ENCODE measurements around the gene ADO. TPM values are rescaled to one million over a fixed set of nuclear protein-coding genes. Genes with fewer than 3 reads are reported as not detected.

ADO gene
- total RNA-seq, 1 experiment from 2014 or later = 26.2 TPM

- no peaks in the 10 kb centered on the region for H3K4me1 ChIP-seq (ENCODE audit: control insufficient read depth in 1 of 2, insufficient read depth in 2 of 2, low read length in 2 of 2)
- POLR2A ChIA-PET = no interaction called here
- no peak overlapping the region for H2AFZ ChIP-seq (ENCODE audit: low read depth, low read length, poor library complexity, severe bottlenecking)
- RAD21 ChIA-PET (ENCODE audit: low non-redundant PET in 1 of 2, low total read pairs in 2 of 2, uncharacterized antibody in 2 of 2, unreplicated experiment in 2 of 2) = no interaction called here
- BruUV-seq (replicated peaks) = no TSS peak
- CTCF ChIA-PET = no interaction called here
- H3K36me3 ChIP-seq (ENCODE audit: control insufficient read depth in 1 of 2, insufficient read depth in 2 of 2, low read length in 2 of 2) = no peaks in the 10 kb centered on the region
- intact Hi-C loops (cut with micrococcal nuclease) = no loop called here
- no peak overlapping the region for H3K4me2 ChIP-seq (ENCODE audit: low read length)
- H3K9ac ChIP-seq (ENCODE audit: low read length) = no peak overlapping the region
- ATAC-seq (no peak), DNase-seq (ENCODE audit: low read depth, low spot score) (no peak)
- H3K9me2 ChIP-seq (ENCODE audit: insufficient read depth) = no peaks in the 10 kb centered on the region
- no peaks in the 10 kb centered on the region for H3K79me2 ChIP-seq (ENCODE audit: insufficient read depth, low read length)
- no peak overlapping the region for H3K4me3 ChIP-seq (replicated peaks in 1 of 2; ENCODE audit: low read depth in 1 of 2, low read length in 2 of 2)
- no peak overlapping the region for H3K27ac ChIP-seq (ENCODE audit: low read depth, low read length)
- H3K27me3 ChIP-seq (ENCODE audit: insufficient read depth, low read length) = no peaks in the 10 kb centered on the region
- no peaks in the 10 kb centered on the region for H4K20me1 ChIP-seq (ENCODE audit: insufficient read depth)
- TF ChIP-seq EZH2 (IDR thresholded peaks at IDR 0.05) (no peak), EGR1 (IDR thresholded peaks at IDR 0.05; ENCODE audit: low read depth) (no peak), POLR2A (IDR thresholded peaks at IDR 0.05; ENCODE audit: borderline replicate concordance, extremely low read depth, insufficient read depth, insufficient read length) (no peak), ZBTB33 (IDR thresholded peaks at IDR 0.05; ENCODE audit: extremely low read depth, insufficient replicate concordance, low read length) (no peak), RAD21 (IDR thresholded peaks at IDR 0.05; ENCODE audit: low read depth) (no peak), POLR2AphosphoS5 (IDR thresholded peaks at IDR 0.05; ENCODE audit: low read depth, low read length) (no peak), TCF7L2 (IDR thresholded peaks at IDR 0.05; ENCODE audit: borderline replicate concordance, extremely low read depth, insufficient read depth, insufficient read length) (no peak), ELF1 (IDR thresholded peaks at IDR 0.05; ENCODE audit: borderline replicate concordance, low read depth) (no peak)
- H3K9me3 ChIP-seq (ENCODE audit: control insufficient read depth in 1 of 2, insufficient read depth in 1 of 2, low read depth in 1 of 2, low read length in 2 of 2) = no peaks in the 10 kb centered on the region
These were observed 26.4 kb upstream of the ADO start for GRCh38 chr10:62778125-62778524.
